Measurements from ENCODE around the gene OR52N2.

- TF ChIP-seq CTCF (conservative IDR thresholded peaks at IDR 0.05) (no peak), EZH2 (IDR thresholded peaks at IDR 0.05; ENCODE audit: low read depth) (no peak)
Observed at GRCh38 chr11:5791165-5791564, 17.6 kb upstream of the OR52N2 start, which contains the start of gene OR52N1.

Measured in PC-9 (cell line).